H1 (cell line): ENCODE results near the gene CTDP1. TPM values are rescaled to one million over a fixed set of nuclear protein-coding genes. Genes with fewer than 3 reads are reported as not detected.
A peak's percentile ranks its signal among the peaks of the same experiment; 100 is the strongest.

Source experiments
- CTCF ChIA-PET: fragments of 300-600 bp; sonication (Branson Sonifier 250); formaldehyde crosslinking; loops from one replicate; lab custom pipeline; 2021; ENCODE audit not compliant: partially characterized antibody; lab: Charles Lee
- POLR2A ChIA-PET: fragments of 300-600 bp; sonication (Branson Sonifier 250); formaldehyde crosslinking; loops from one replicate; lab custom pipeline; 2021; ENCODE audit warnings: inconsistent platforms; ENCODE audit not compliant: partially characterized antibody; lab: Charles Lee
- DNase-seq, 2 experiments: peaks; one replicate each; pipeline versions ENCODE4 v3.0.0 to v3.0.0-alpha.2; 2010 to 2022; ENCODE audit warnings: low spot score in 2 of 2, low read depth in 1 of 2, mixed read lengths in 1 of 2
- FAIRE-seq: peaks from 2 replicates; lab custom pipeline; 2011; peaks lifted over from hg19 to GRCh38; lab: Jason Lieb, UNC
- H2AFZ ChIP-seq: 2 replicates; pipeline ENCODE4 v1.8.1; 2012; ENCODE audit warnings: low read length, inconsistent platforms
- H2AK5ac ChIP-seq: 2 replicates; pipeline ENCODE4 v1.6.1; 2013; ENCODE audit warnings: low read depth, low read length
- H2BK120ac ChIP-seq: replicated peaks from 2 replicates; pipeline ENCODE3; 2013; ENCODE audit warnings: low read depth, low read length, inconsistent platforms
- H2BK12ac ChIP-seq: 2 replicates; pipeline ENCODE4 v1.6.1; 2013; ENCODE audit warnings: low read depth, low read length
- H2BK15ac ChIP-seq: 2 replicates; pipeline ENCODE4 v1.6.1; 2013; ENCODE audit warnings: low read length
- H2BK20ac ChIP-seq: 2 replicates; pipeline ENCODE4 v1.6.1; 2013; ENCODE audit warnings: low read length
- H2BK5ac ChIP-seq: 2 replicates; pipeline ENCODE4 v1.6.1; 2013; ENCODE audit warnings: low read depth, low read length
- H3K14ac ChIP-seq: 2 replicates; pipeline ENCODE4 v1.6.1; 2013; ENCODE audit warnings: inconsistent platforms; ENCODE audit not compliant: insufficient read length
- H3K18ac ChIP-seq: 2 replicates; pipeline ENCODE4 v1.6.1; 2013; ENCODE audit warnings: low read length; ENCODE audit errors: extremely low read depth
- H3K23ac ChIP-seq: 2 replicates; pipeline ENCODE4 v1.6.1; 2013; ENCODE audit warnings: inconsistent platforms; ENCODE audit not compliant: insufficient read length
- H3K23me2 ChIP-seq: 2 replicates; pipeline ENCODE4 v1.6.1; 2013; ENCODE audit warnings: low read depth, low read length
- H3K27ac ChIP-seq: 2 replicates; pipeline ENCODE4 v1.6.1; 2011; ENCODE audit warnings: low read depth, low read length, inconsistent platforms
- H3K27me3 ChIP-seq, 4 experiments: replicated peaks in 1 of 4; 1 replicate in 1 of 4; 2 replicates in 3 of 4; pipeline versions ENCODE4 v1.6.1 to v1.8.1; 2011 to 2013; ENCODE audit warnings: low read length in 3 of 4, mild to moderate bottlenecking in 3 of 4, inconsistent platforms in 2 of 4, mixed read lengths in 2 of 4, moderate library complexity in 1 of 4; ENCODE audit not compliant: control insufficient read depth in 3 of 4, insufficient read depth in 3 of 4; ENCODE audit errors: extremely low read depth in 1 of 4
- H3K36me3 ChIP-seq, 4 experiments: 2 replicates each; pipeline versions ENCODE4 v1.6.1 to v1.8.1; 2011 to 2013; ENCODE audit warnings: mild to moderate bottlenecking in 4 of 4, low read length in 3 of 4, moderate library complexity in 2 of 4, control low read depth in 1 of 4, inconsistent platforms in 1 of 4; ENCODE audit not compliant: insufficient read depth in 4 of 4, control insufficient read depth in 2 of 4
- H3K4ac ChIP-seq: replicated peaks from 2 replicates; pipeline ENCODE3; 2013; ENCODE audit warnings: low read length, low read depth, mixed read lengths, inconsistent platforms; ENCODE audit not compliant: insufficient read length
- H3K4me1 ChIP-seq, 4 experiments: replicated peaks in 1 of 4; 1 replicate in 1 of 4; 2 replicates in 3 of 4; pipeline versions ENCODE4 v1.6.1 to v1.8.1; 2011 to 2013; ENCODE audit warnings: low read length in 3 of 4, inconsistent platforms in 2 of 4, mixed read lengths in 1 of 4; ENCODE audit not compliant: insufficient read depth in 4 of 4, control insufficient read depth in 3 of 4
- H3K4me2 ChIP-seq, 2 experiments: 2 replicates each; pipeline versions ENCODE4 v1.6.1 to v1.8.1; 2011 to 2013; ENCODE audit warnings: low read depth in 2 of 2, low read length in 2 of 2, control low read depth in 1 of 2, inconsistent platforms in 1 of 2, mild to moderate bottlenecking in 1 of 2; ENCODE audit not compliant: insufficient read depth in 1 of 2
- H3K4me3 ChIP-seq, 4 experiments: fragments of 200-600, 300-600 bp in 1 of 4; sonication (generic), shearing (Covaris generic), sonication (Bioruptor Twin) in 1 of 4; 2 replicates each; pipeline versions ENCODE4 v1.5.1 to v1.8.1; 2011 to 2016; ENCODE audit warnings: low read length in 4 of 4, low read depth in 3 of 4, control low read depth in 2 of 4, inconsistent platforms in 2 of 4, mild to moderate bottlenecking in 2 of 4, mixed read lengths in 1 of 4, moderate library complexity in 1 of 4; ENCODE audit not compliant: insufficient read depth in 2 of 4; ENCODE audit errors: extremely low read depth in 1 of 4
- H3K56ac ChIP-seq: replicated peaks from 2 replicates; pipeline ENCODE3; 2013; ENCODE audit warnings: low read depth, mild to moderate bottlenecking, mixed read lengths, low read length, inconsistent platforms; ENCODE audit not compliant: insufficient read length
- H3K79me1 ChIP-seq: 2 replicates; pipeline ENCODE4 v1.6.1; 2013; ENCODE audit warnings: low read depth, low read length, control low read depth
- H3K79me2 ChIP-seq, 2 experiments: 2 replicates each; pipeline versions ENCODE4 v1.6.1 to v1.8.1; 2012 to 2013; ENCODE audit warnings: low read length in 2 of 2, mild to moderate bottlenecking in 2 of 2, inconsistent platforms in 1 of 2; ENCODE audit not compliant: insufficient read depth in 2 of 2, control insufficient read depth in 1 of 2
- H3K9ac ChIP-seq, 4 experiments: replicated peaks in 1 of 4; 1 replicate in 1 of 4; 2 replicates in 3 of 4; pipeline versions ENCODE4 v1.6.1 to v1.8.1; 2011 to 2013; ENCODE audit warnings: low read depth in 3 of 4, low read length in 3 of 4, control low read depth in 2 of 4, mild to moderate bottlenecking in 2 of 4, moderate library complexity in 2 of 4, inconsistent platforms in 1 of 4; ENCODE audit errors: extremely low read depth in 1 of 4
- H3K9me3 ChIP-seq, 2 experiments: 2 replicates each; pipeline versions ENCODE4 v1.6.1 to v1.8.1; 2012 to 2013; ENCODE audit warnings: mild to moderate bottlenecking in 2 of 2, moderate library complexity in 2 of 2, control low read depth in 1 of 2, inconsistent platforms in 1 of 2, low read depth in 1 of 2, low read length in 1 of 2, mixed read lengths in 1 of 2; ENCODE audit not compliant: insufficient read depth in 2 of 2
- H4K20me1 ChIP-seq, 2 experiments: replicated peaks in 1 of 2; 2 replicates each; pipeline versions ENCODE3 to v1.8.1; 2011 to 2013; ENCODE audit warnings: inconsistent platforms in 2 of 2, low read length in 2 of 2, mild to moderate bottlenecking in 1 of 2; ENCODE audit not compliant: insufficient read depth in 2 of 2, control insufficient read depth in 1 of 2
- H4K5ac ChIP-seq: 2 replicates; pipeline ENCODE4 v1.6.1; 2013; ENCODE audit warnings: low read length, low read depth, mixed read lengths, inconsistent platforms; ENCODE audit not compliant: insufficient read length
- H4K8ac ChIP-seq: 2 replicates; pipeline ENCODE4 v1.8.0; 2013; ENCODE audit warnings: mild to moderate bottlenecking, moderate library complexity, low read length, inconsistent platforms; ENCODE audit not compliant: insufficient read depth; ENCODE audit errors: extremely low read depth
- H4K91ac ChIP-seq: replicated peaks from 2 replicates; pipeline ENCODE3; 2013; ENCODE audit warnings: low read length, mixed read lengths, inconsistent platforms; ENCODE audit not compliant: insufficient read length
- ASH2L ChIP-seq: fragments of 200-600, 300-600 bp; sonication (generic); IDR thresholded peaks from one replicate; pipeline ENCODE4 v1.7.1; 2017; ENCODE audit warnings: low read length
- CHD1 ChIP-seq: IDR thresholded peaks from 2 replicates; pipeline ENCODE4 v1.6.1; 2012; ENCODE audit warnings: low read depth, low read length, improper control_type of control experiment
- CHD2 ChIP-seq: IDR thresholded peaks from 2 replicates; pipeline ENCODE4 v1.6.1; 2012; ENCODE audit warnings: low read length, improper control_type of control experiment
- GABPA ChIP-seq: IDR thresholded peaks from 2 replicates; pipeline ENCODE4 v1.6.1; 2011; ENCODE audit warnings: mild to moderate bottlenecking, low read length, moderate library complexity, borderline replicate concordance; ENCODE audit not compliant: insufficient read depth
- JUN ChIP-seq: IDR thresholded peaks from 2 replicates; pipeline ENCODE4 v1.6.1; 2011; ENCODE audit warnings: low read depth, mild to moderate bottlenecking, improper control_type of control experiment, low read length
- PHF8 ChIP-seq: fragments of 200-600 bp; sonication (generic); conservative IDR thresholded peaks from 2 replicates; pipeline ENCODE4 v1.7.1; 2012; ENCODE audit warnings: low read depth, mild to moderate bottlenecking, inconsistent platforms, low read length, moderate library complexity
- RAD21 ChIP-seq, 2 experiments: IDR thresholded peaks in 1 of 2; conservative IDR thresholded peaks in 1 of 2; 2 replicates each; pipeline ENCODE4 v1.6.1; 2011; ENCODE audit warnings: low read depth in 2 of 2, low read length in 2 of 2, improper control_type of control experiment in 1 of 2, inconsistent platforms in 1 of 2, mild to moderate bottlenecking in 1 of 2, moderate library complexity in 1 of 2
- SAP30 ChIP-seq: fragments of 300-600 bp; sonication (generic); IDR thresholded peaks from 2 replicates; pipeline ENCODE4 v1.7.1; 2012; ENCODE audit warnings: low read length, moderate library complexity, mild to moderate bottlenecking, inconsistent platforms; ENCODE audit not compliant: insufficient read depth, insufficient replicate concordance
- SP2 ChIP-seq: IDR thresholded peaks from 2 replicates; pipeline ENCODE4 v1.6.1; 2012; ENCODE audit warnings: mild to moderate bottlenecking, low read length, inconsistent platforms
- TAF1 ChIP-seq: IDR thresholded peaks from 2 replicates; pipeline ENCODE4 v1.6.1; 2011; ENCODE audit warnings: mild to moderate bottlenecking, low read depth, low read length
- ZNF274 ChIP-seq: IDR thresholded peaks from 2 replicates; pipeline ENCODE4 v1.7.0; 2012; ENCODE audit warnings: low read length, borderline replicate concordance; ENCODE audit errors: extremely low read depth
- WGBS, 2 experiments: shearing (Covaris generic) in 1 of 2; methylation state at CpG; one replicate each; pipeline versions ENCODE4 v1.1.6 to v1.1.7; 2013 to 2015; ENCODE audit warnings: low lambda C conversion rate in 2 of 2, mixed read lengths in 2 of 2, inconsistent platforms in 1 of 2, low coverage in 1 of 2, missing lambda C conversion rate in 1 of 2; ENCODE audit not compliant: insufficient replicate concordance in 2 of 2, insufficient coverage in 1 of 2, insufficient read length in 1 of 2; ENCODE audit errors: extremely low coverage in 1 of 2, missing lambda C conversion rate in 1 of 2; 5-methylcytosine and 5-hydroxymethylcytosine counted together
- polyA plus RNA-seq, 7 experiments: library from polyadenylated mRNA; depleted of rRNA in 3 of 7; stranded (reverse) in 5 of 7; unstranded in 2 of 7; fragments of >200 nt in 5 of 7; fragments of 200-250 nt in 2 of 7; gene quantifications; 1 replicate in 5 of 7; 2 replicates in 1 of 7; 4 replicates in 1 of 7; pipeline versions ENCODE4 v1.2.1 to v1.2.3, GENCODE V29; 2011 to 2013; ENCODE audit warnings: missing spikeins in 2 of 7, mixed read lengths in 2 of 7
- total RNA-seq: library from RNA; stranded (reverse); fragmentation: NEBNext Ultra II Directional; extraction: Animal tissue kit (Norgen Biotek cat#: 25700); gene quantifications from 2 replicates; pipeline ENCODE4 v1.2.1, GENCODE V29; 2021

The CTDP1 gene
- total and polyA plus RNA-seq, 2 of the 8 experiments (the other 6 are each of a cell fraction or from before 2014, with no cell fraction given): 16.6 to 37.0 TPM

GRCh38 chr18:79695856-79696850 lies 16.6 kb downstream of the CTDP1 start:
- Histone ChIP-seq H3K23ac (no peak overlapping the region), H3K14ac (no peak overlapping the region), H2BK15ac (no peak overlapping the region), H2BK12ac (no peak overlapping the region), H3K27me3 (no peaks in the 10 kb centered on the region), H3K9ac (no peak overlapping the region), H3K18ac (no peak overlapping the region), H2AK5ac (no peak overlapping the region), H3K79me2 (peaks cover 0 to 26% of the 10 kb centered on the region in 2 experiments; a peak in 3 of 4 replicates), H3K9me3 (no peaks in the 10 kb centered on the region), H3K23me2 (no peaks in the 10 kb centered on the region), H4K20me1 (peaks cover 7 to 16% of the 10 kb centered on the region in 2 experiments), H3K4me3 (no peak overlapping the region), H3K4me2 (no peak overlapping the region), H3K36me3 (peaks cover 3 to 34% (median 26%) of the 10 kb centered on the region in 4 experiments; a peak in 7 of 8 replicates), H3K79me1 (peaks cover 15% of the 10 kb centered on the region), H2BK120ac (no peak overlapping the region), H3K27ac (no peak overlapping the region; the same call in 1 of the 2 replicates), H4K8ac (no peak overlapping the region), H4K91ac (no peak overlapping the region), H2BK5ac (no peak overlapping the region; the same call in 1 of the 2 replicates), H3K4me1 (no peaks in the 10 kb centered on the region; a peak in 1 of 7 replicates), H3K56ac (no peak overlapping the region), H4K5ac (no peak overlapping the region), H2BK20ac (no peak overlapping the region), H2AFZ (no peak overlapping the region), H3K4ac (peak overlapping the region; percentile 38)
- DNase-seq (no peak), FAIRE-seq (no peak)
- ChIA-PET CTCF (interaction anchor here (1.5 kb wide), 1 partner anchor 9 kb away, joined by 3 read pairs; no protein-coding TSS in a partner anchor), POLR2A (interaction anchor here (0.5 kb wide), 1 partner anchor 310 kb away, joined by 3 read pairs; no protein-coding TSS in a partner anchor)
- 89% methylated on average over 43 of the region's 53 CpGs; no CpG with 5 or more reads in 1 of the 2 experiments for WGBS, 2 experiments
- TF ChIP-seq ASH2L: no peak
- no peak for TF ChIP-seq CHD1
- no peak for TF ChIP-seq ZNF274
- TF ChIP-seq SAP30: no peak
- no peak for TF ChIP-seq GABPA
- no peak for TF ChIP-seq TAF1
- no peak for TF ChIP-seq JUN
- no peak for TF ChIP-seq SP2
- no peak for TF ChIP-seq RAD21 (IDR thresholded peaks at IDR 0.05 in 1 of 2, conservative IDR thresholded peaks at IDR 0.05 in 1 of 2; ENCODE audit: low read depth in 2 of 2, low read length in 2 of 2)
- TF ChIP-seq CHD2: no peak
- TF ChIP-seq PHF8: no peak
